Measurements from ENCODE around the gene RBM33. TPM values are rescaled to one million over a fixed set of nuclear protein-coding genes. Genes with fewer than 3 reads are reported as not detected.
"Not testable (repeated sequence)": the region's sequence is repeated elsewhere in the genome, so short reads cannot be mapped to it uniquely, and the experiment has no call there.

RBM33 gene
- total and polyA plus RNA-seq, 4 donors: 31.9 to 39.1 (median 35.2) TPM

GRCh38 chr7:155604504-155604997 is 39.9 kb upstream of the RBM33 start:
- Histone ChIP-seq H3K4me3 (ENCODE audit: low read depth, low read length) (no peak overlapping the region), H3K9me3 (ENCODE audit: control insufficient read depth, insufficient read depth, low read length) (no peaks in the 10 kb centered on the region), H3K27me3 (ENCODE audit: control insufficient read depth, insufficient read depth, low read length) (no peaks in the 10 kb centered on the region), H3K4me1 (ENCODE audit: control insufficient read depth, insufficient read depth, low read length) (no peaks in the 10 kb centered on the region), H3K27ac (ENCODE audit: low read depth, low read length) (no peak overlapping the region), H3K36me3 (ENCODE audit: control insufficient read depth, insufficient read depth, low read length) (no peaks in the 10 kb centered on the region)
- no peak for DNase-seq (ENCODE audit: low read depth in 4 of 6, low spot score in 6 of 6)
- WGBS (ENCODE audit: insufficient coverage): 98% methylated on average over 4 of the region's 8 CpGs

- DNase-seq (ENCODE audit: low read depth in 4 of 6, low spot score in 6 of 6): no peak
- H3K36me3 ChIP-seq (ENCODE audit: control insufficient read depth, insufficient read depth, low read length): no peaks in the 10 kb centered on the region
- no peaks in the 10 kb centered on the region for H3K9me3 ChIP-seq (ENCODE audit: control insufficient read depth, insufficient read depth, low read length)
- no peak overlapping the region for H3K4me3 ChIP-seq (ENCODE audit: low read depth, low read length)
- no peaks in the 10 kb centered on the region for H3K27me3 ChIP-seq (ENCODE audit: control insufficient read depth, insufficient read depth, low read length)
- no peaks in the 10 kb centered on the region for H3K4me1 ChIP-seq (ENCODE audit: control insufficient read depth, insufficient read depth, low read length)
- no peak overlapping the region for H3K27ac ChIP-seq (ENCODE audit: low read depth, low read length)
- 94% methylated on average over 8 of the region's 12 CpGs for WGBS (ENCODE audit: insufficient coverage)
Observed at GRCh38 chr7:155609185-155609584, 35.3 kb upstream of the RBM33 start.

- no peak for DNase-seq (ENCODE audit: low read depth in 4 of 6, low spot score in 6 of 6)
- no peak overlapping the region for H3K27ac ChIP-seq (ENCODE audit: low read depth, low read length)
- no peak overlapping the region for H3K4me3 ChIP-seq (ENCODE audit: low read depth, low read length)
- H3K4me1 ChIP-seq (ENCODE audit: control insufficient read depth, insufficient read depth, low read length): no peaks in the 10 kb centered on the region
- no peaks in the 10 kb centered on the region for H3K36me3 ChIP-seq (ENCODE audit: control insufficient read depth, insufficient read depth, low read length)
- 67% methylated on average over 10 of the region's 11 CpGs for WGBS (ENCODE audit: insufficient coverage)
- no peaks in the 10 kb centered on the region for H3K9me3 ChIP-seq (ENCODE audit: control insufficient read depth, insufficient read depth, low read length)
- no peaks in the 10 kb centered on the region for H3K27me3 ChIP-seq (ENCODE audit: control insufficient read depth, insufficient read depth, low read length)
Observed at GRCh38 chr7:155610633-155611193, 33.7 kb upstream of the RBM33 start.

- H3K4me3 ChIP-seq (ENCODE audit: low read depth, low read length): no peak overlapping the region
- 100% methylated on average over 1 of the region's 9 CpGs for WGBS (ENCODE audit: insufficient coverage)
- H3K4me1 ChIP-seq (ENCODE audit: control insufficient read depth, insufficient read depth, low read length): no peaks in the 10 kb centered on the region
- H3K27ac ChIP-seq (ENCODE audit: low read depth, low read length): no peak overlapping the region
- H3K36me3 ChIP-seq (ENCODE audit: control insufficient read depth, insufficient read depth, low read length): no peaks in the 10 kb centered on the region
- H3K27me3 ChIP-seq (ENCODE audit: control insufficient read depth, insufficient read depth, low read length): no peaks in the 10 kb centered on the region
- DNase-seq (ENCODE audit: low read depth in 4 of 6, low spot score in 6 of 6): no peak
- H3K9me3 ChIP-seq (ENCODE audit: control insufficient read depth, insufficient read depth, low read length): no peaks in the 10 kb centered on the region
Observed at GRCh38 chr7:155611808-155612447, 32.5 kb upstream of the RBM33 start.

- Histone ChIP-seq H3K27ac (ENCODE audit: low read depth, low read length) (no peak overlapping the region), H3K4me3 (ENCODE audit: low read depth, low read length) (no peak overlapping the region), H3K36me3 (ENCODE audit: control insufficient read depth, insufficient read depth, low read length) (no peaks in the 10 kb centered on the region), H3K9me3 (ENCODE audit: control insufficient read depth, insufficient read depth, low read length) (no peaks in the 10 kb centered on the region), H3K4me1 (ENCODE audit: control insufficient read depth, insufficient read depth, low read length) (no peaks in the 10 kb centered on the region), H3K27me3 (ENCODE audit: control insufficient read depth, insufficient read depth, low read length) (no peaks in the 10 kb centered on the region)
- no peak for DNase-seq (ENCODE audit: low read depth in 4 of 6, low spot score in 6 of 6)
- 75% methylated on average over 7 of the region's 10 CpGs for WGBS (ENCODE audit: insufficient coverage)
Observed at GRCh38 chr7:155612658-155613057, 31.8 kb upstream of the RBM33 start.

GRCh38 chr7:155615085-155615484 is 29.4 kb upstream of the RBM33 start:
- not testable (repeated sequence) for H3K4me1 ChIP-seq (ENCODE audit: control insufficient read depth, insufficient read depth, low read length); H3K36me3 ChIP-seq (ENCODE audit: control insufficient read depth, insufficient read depth, low read length); H3K27ac ChIP-seq (ENCODE audit: low read depth, low read length); H3K9me3 ChIP-seq (ENCODE audit: control insufficient read depth, insufficient read depth, low read length); DNase-seq (ENCODE audit: low read depth in 4 of 6, low spot score in 6 of 6); H3K27me3 ChIP-seq (ENCODE audit: control insufficient read depth, insufficient read depth, low read length); H3K4me3 ChIP-seq (ENCODE audit: low read depth, low read length)
- 96% methylated on average over 3 of the region's 6 CpGs for WGBS (ENCODE audit: insufficient coverage)

- no peak overlapping the region for H3K27ac ChIP-seq (ENCODE audit: low read depth, low read length)
- H3K4me1 ChIP-seq (ENCODE audit: control insufficient read depth, insufficient read depth, low read length): no peaks in the 10 kb centered on the region
- 76% methylated on average over 13 of the region's 16 CpGs for WGBS (ENCODE audit: insufficient coverage)
- H3K36me3 ChIP-seq (ENCODE audit: control insufficient read depth, insufficient read depth, low read length): no peaks in the 10 kb centered on the region
- H3K27me3 ChIP-seq (ENCODE audit: control insufficient read depth, insufficient read depth, low read length): no peaks in the 10 kb centered on the region
- H3K4me3 ChIP-seq (ENCODE audit: low read depth, low read length): no peak overlapping the region
- DNase-seq (ENCODE audit: low read depth in 4 of 6, low spot score in 6 of 6): no peak
- H3K9me3 ChIP-seq (ENCODE audit: control insufficient read depth, insufficient read depth, low read length): no peaks in the 10 kb centered on the region
Observed at GRCh38 chr7:155618708-155619633, 25.5 kb upstream of the RBM33 start.

- 100% methylated on average over 1 of the region's 7 CpGs for WGBS (ENCODE audit: insufficient coverage)
- H3K27ac ChIP-seq (ENCODE audit: low read depth, low read length): no peak overlapping the region
- DNase-seq (ENCODE audit: low read depth in 4 of 6, low spot score in 6 of 6): no peak
Observed at GRCh38 chr7:155619634-155620271, 24.7 kb upstream of the RBM33 start.

GRCh38 chr7:155620497-155620896 is 24.0 kb upstream of the RBM33 start:
- H3K4me3 ChIP-seq (ENCODE audit: low read depth, low read length): no peak overlapping the region
- H3K36me3 ChIP-seq (ENCODE audit: control insufficient read depth, insufficient read depth, low read length): no peaks in the 10 kb centered on the region
- H3K27ac ChIP-seq (ENCODE audit: low read depth, low read length): no peak overlapping the region
- DNase-seq (ENCODE audit: low read depth in 4 of 6, low spot score in 6 of 6): no peak
- 87% methylated on average over 3 of the region's 6 CpGs for WGBS (ENCODE audit: insufficient coverage)
- no peaks in the 10 kb centered on the region for H3K27me3 ChIP-seq (ENCODE audit: control insufficient read depth, insufficient read depth, low read length)
- H3K9me3 ChIP-seq (ENCODE audit: control insufficient read depth, insufficient read depth, low read length): no peaks in the 10 kb centered on the region
- no peaks in the 10 kb centered on the region for H3K4me1 ChIP-seq (ENCODE audit: control insufficient read depth, insufficient read depth, low read length)

More at GRCh38 chr7:155619634-155620271, 24.7 kb upstream of the RBM33 start:
- Histone ChIP-seq H3K4me1 (ENCODE audit: control insufficient read depth, insufficient read depth, low read length) (no peaks in the 10 kb centered on the region), H3K27me3 (ENCODE audit: control insufficient read depth, insufficient read depth, low read length) (no peaks in the 10 kb centered on the region), H3K4me3 (ENCODE audit: low read depth, low read length) (no peak overlapping the region), H3K36me3 (ENCODE audit: control insufficient read depth, insufficient read depth, low read length) (no peaks in the 10 kb centered on the region), H3K9me3 (ENCODE audit: control insufficient read depth, insufficient read depth, low read length) (no peaks in the 10 kb centered on the region)
